ENCODE results near the gene SYTL3. TPM values are rescaled to one million over a fixed set of nuclear protein-coding genes. Genes with fewer than 3 reads are reported as not detected.
"Not testable (repeated sequence)": the region's sequence is repeated elsewhere in the genome, so short reads cannot be mapped to it uniquely, and the experiment has no call there.

The SYTL3 gene
- total RNA-seq, 4 donors from 2014 or later, result 1.8 to 5.7 (median 2.9) TPM

GRCh38 chr6:158674342-158675131 lies 24.7 kb downstream of the SYTL3 start:
- TF ChIP-seq POLR2A (IDR thresholded peaks at IDR 0.05) (no peak), CTCF (IDR thresholded peaks at IDR 0.05) (no peak)
- peak in 1 of 2 donors; percentile 50 for DNase-seq (ENCODE audit: low spot score in 2 of 2)
- no peak overlapping the region for H3K4me3 ChIP-seq (ENCODE audit: low read depth, poor library complexity, severe bottlenecking)
- intact Hi-C loops (cut with DNase I; ENCODE audit: low total_unique reads), result no loop called here
- 91 to 92% methylated on average over 14 of the region's 14 CpGs for WGBS, 2 donors

GRCh38 chr6:158677094-158677493 lies 27.2 kb downstream of the SYTL3 start:
- H3K4me3 ChIP-seq (ENCODE audit: low read depth, poor library complexity, severe bottlenecking); intact Hi-C loops (cut with DNase I; ENCODE audit: low total_unique reads): not testable (repeated sequence)
- WGBS, 2 donors, result 93 to 96% methylated on average over 3 of the region's 3 CpGs
- DNase-seq (ENCODE audit: low spot score in 2 of 2), result peak in 1 of 2 donors; percentile 5

GRCh38 chr6:158677906-158678578 lies 28.2 kb downstream of the SYTL3 start:
- peak in 1 of 2 donors; percentile 68 for DNase-seq (ENCODE audit: low spot score in 2 of 2)
- no peak overlapping the region for H3K4me3 ChIP-seq (ENCODE audit: low read depth, poor library complexity, severe bottlenecking)
- TF ChIP-seq POLR2A (IDR thresholded peaks at IDR 0.05) (no peak), CTCF (IDR thresholded peaks at IDR 0.05) (no peak)
- intact Hi-C loops (cut with DNase I; ENCODE audit: low total_unique reads), result no loop called here
- 71 to 80% methylated on average over 11 of the region's 11 CpGs for WGBS, 2 donors

- TF ChIP-seq CTCF (IDR thresholded peaks at IDR 0.05) (no peak), POLR2A (IDR thresholded peaks at IDR 0.05) (no peak)
- no peak overlapping the region for H3K4me3 ChIP-seq (ENCODE audit: low read depth, poor library complexity, severe bottlenecking)
- intact Hi-C loops (cut with DNase I; ENCODE audit: low total_unique reads), result no loop called here
- 88 to 93% methylated on average over 2 of the region's 2 CpGs for WGBS, 2 donors
- peak in 1 of 2 donors; percentile 23 for DNase-seq (ENCODE audit: low spot score in 2 of 2)
These were observed 30.2 kb downstream of the SYTL3 start for GRCh38 chr6:158680015-158680414.

GRCh38 chr6:158680481-158680880 lies 30.6 kb downstream of the SYTL3 start:
- WGBS, 2 donors, result 92 to 95% methylated on average over 6 of the region's 6 CpGs
- TF ChIP-seq CTCF (IDR thresholded peaks at IDR 0.05) (no peak), POLR2A (IDR thresholded peaks at IDR 0.05) (no peak)
- no peak overlapping the region for H3K4me3 ChIP-seq (ENCODE audit: low read depth, poor library complexity, severe bottlenecking)
- DNase-seq (ENCODE audit: low spot score in 2 of 2), result peak in 1 of 2 donors; percentile 68
- intact Hi-C loops (cut with DNase I; ENCODE audit: low total_unique reads), result no loop called here

GRCh38 chr6:158684311-158684710 lies 34.5 kb downstream of the SYTL3 start:
- WGBS, 2 donors, result 80% methylated on average over 5 of the region's 5 CpGs
- intact Hi-C loops (cut with DNase I; ENCODE audit: low total_unique reads), result no loop called here
- no peak overlapping the region for H3K4me3 ChIP-seq (ENCODE audit: low read depth, poor library complexity, severe bottlenecking)
- TF ChIP-seq CTCF (IDR thresholded peaks at IDR 0.05) (no peak), POLR2A (IDR thresholded peaks at IDR 0.05) (no peak)
- peak in 1 of 2 donors; percentile 32 for DNase-seq (ENCODE audit: low spot score in 2 of 2)

All from lower leg skin (tissue), 4 donors.